GM18505 (cell line): ENCODE data around the gene PKD2L1.

Source experiments
- ATAC-seq: cut with Tn5 transposase; IDR thresholded peaks from one replicate; pipeline ENCODE4 v1.9.1; 2021; ENCODE audit not compliant: unreplicated experiment
- POLR2A ChIP-seq: IDR thresholded peaks from 4 replicates; pipeline ENCODE4 v1.6.1; 2011; ENCODE audit warnings: borderline replicate concordance; ENCODE audit not compliant: insufficient read depth, insufficient read length; ENCODE audit errors: extremely low read depth

Gene PKD2L1

GRCh38 chr10:100334762-100335161 is 4.7 kb upstream of the PKD2L1 start:
- no peak for TF ChIP-seq POLR2A
- ATAC-seq: no peak

- TF ChIP-seq POLR2A: no peak
Measured at GRCh38 chr10:100333661-100334440, 3.8 kb upstream of the PKD2L1 start.

GRCh38 chr10:100333106-100333505 is 3.1 kb upstream of the PKD2L1 start:
- no peak for ATAC-seq
- no peak for TF ChIP-seq POLR2A

More at GRCh38 chr10:100333661-100334440, 3.8 kb upstream of the PKD2L1 start:
- ATAC-seq: no peak

- TF ChIP-seq POLR2A: no peak
- ATAC-seq: no peak
Measured at GRCh38 chr10:100328198-100328597, 1.8 kb downstream of the PKD2L1 start.

GRCh38 chr10:100327718-100328009 is 2.4 kb downstream of the PKD2L1 start:
- no peak for TF ChIP-seq POLR2A
- ATAC-seq: no peak

GRCh38 chr10:100327007-100327717 is 2.9 kb downstream of the PKD2L1 start:
- peak; percentile 97 for ATAC-seq
- TF ChIP-seq POLR2A: peak; percentile 44

- TF ChIP-seq POLR2A: no peak
- no peak for ATAC-seq
Measured at GRCh38 chr10:100325158-100325557, 4.9 kb downstream of the PKD2L1 start.

- TF ChIP-seq POLR2A: no peak
- ATAC-seq: no peak
Measured at GRCh38 chr10:100319707-100320402, 10.2 kb downstream of the PKD2L1 start.

- TF ChIP-seq POLR2A: no peak
- no peak for ATAC-seq
Measured at GRCh38 chr10:100318207-100318606, 11.8 kb downstream of the PKD2L1 start.

- no peak for ATAC-seq
- TF ChIP-seq POLR2A: no peak
Measured at GRCh38 chr10:100315615-100316014, 14.4 kb downstream of the PKD2L1 start.

GRCh38 chr10:100311298-100311697 is 18.7 kb downstream of the PKD2L1 start:
- TF ChIP-seq POLR2A: no peak
- ATAC-seq: no peak

- TF ChIP-seq POLR2A: no peak
- ATAC-seq: no peak
Measured at GRCh38 chr10:100307684-100308083, 22.3 kb downstream of the PKD2L1 start.

GRCh38 chr10:100306861-100307260 is 23.2 kb downstream of the PKD2L1 start:
- ATAC-seq: no peak
- TF ChIP-seq POLR2A: no peak

- TF ChIP-seq POLR2A: no peak
Measured at GRCh38 chr10:100304414-100304813, 25.6 kb downstream of the PKD2L1 start.

More at GRCh38 chr10:100304414-100304813, 25.6 kb downstream of the PKD2L1 start:
- no peak for ATAC-seq
